WTC11 (cell line): ENCODE results near the gene COG6. TPM values are rescaled to one million over a fixed set of nuclear protein-coding genes. Genes with fewer than 3 reads are reported as not detected.

Experiments
- ATAC-seq: fragments of 200-7000 bp; cut with Tn5 transposase; 2 replicates; pipeline ENCODE4 v1.10.0; 2021; ENCODE audit warnings: mild to moderate bottlenecking, moderate library complexity
- CTCF ChIA-PET: fragments of 300-600 bp; sonication (Branson Sonifier 250); formaldehyde crosslinking; loops from one replicate; lab custom pipeline; 2021; ENCODE audit warnings: antibody characterized with exemption; lab: Charles Lee
- POLR2A ChIA-PET: fragments of 350-600 bp; sonication (Branson Sonifier 250); formaldehyde crosslinking; loops from one replicate; lab custom pipeline; 2021; ENCODE audit warnings: antibody characterized with exemption; lab: Charles Lee
- DNase-seq: peaks from one replicate; pipeline ENCODE4 v3.0.0; 2021; ENCODE audit warnings: low spot score
- H3K27ac Mint-ChIP-seq: 2 replicates; pipeline ENCODE4 v1.8.0; 2021; ENCODE audit warnings: mixed read lengths
- H3K27me3 Mint-ChIP-seq: 2 replicates; pipeline ENCODE4 v1.8.0; 2021; ENCODE audit warnings: low read depth, mild to moderate bottlenecking, moderate library complexity, mixed read lengths
- H3K36me3 Mint-ChIP-seq: 2 replicates; pipeline ENCODE4 v1.8.0; 2021; ENCODE audit warnings: mixed read lengths
- H3K4me1 Mint-ChIP-seq: 2 replicates; pipeline ENCODE4 v1.8.0; 2022; ENCODE audit warnings: mixed read lengths
- H3K4me3 Mint-ChIP-seq: 2 replicates; pipeline ENCODE4 v1.8.0; 2021; ENCODE audit warnings: mild to moderate bottlenecking, moderate library complexity, mixed read lengths
- H3K9me3 Mint-ChIP-seq: 2 replicates; pipeline ENCODE4 v1.8.0; 2021; ENCODE audit warnings: mixed read lengths
- EMX1 ChIP-seq: fragments of 250-450 bp; sonication (Bioruptor Pico); IDR thresholded peaks from 2 replicates; pipeline ENCODE4 v1.8.0; 2021; ENCODE audit warnings: mild to moderate bottlenecking
- FOXK1 ChIP-seq: sonication (generic); formaldehyde crosslinking; IDR thresholded peaks from 2 replicates; pipeline ENCODE4 v1.8.0; 2022; ENCODE audit warnings: mild to moderate bottlenecking, moderate library complexity, missing genetic modification reagents
- GRHL2 ChIP-seq: fragments of 250-450 bp; sonication (Bioruptor Pico); IDR thresholded peaks from 2 replicates; pipeline ENCODE4 v1.8.0; 2022; ENCODE audit warnings: mild to moderate bottlenecking, moderate library complexity; ENCODE audit not compliant: insufficient replicate concordance, severe bottlenecking
- GTF2I ChIP-seq: fragments of 250-450 bp; sonication (Bioruptor Pico); conservative IDR thresholded peaks from 2 replicates; pipeline ENCODE4 v1.4.0; 2021; ENCODE audit warnings: mild to moderate bottlenecking
- JAZF1 ChIP-seq: fragments of 250-450 bp; sonication (Bioruptor Pico); IDR thresholded peaks from 2 replicates; pipeline ENCODE4 v1.9.0; 2021; ENCODE audit warnings: moderate library complexity, mild to moderate bottlenecking, inconsistent platforms
- KAT7 ChIP-seq: sonication (generic); formaldehyde crosslinking; IDR thresholded peaks from 2 replicates; pipeline ENCODE4 v1.8.1; 2023; ENCODE audit warnings: missing genetic modification reagents, mild to moderate bottlenecking, borderline replicate concordance
- MXD4 ChIP-seq: fragments of 250-450 bp; sonication (Bioruptor Pico); IDR thresholded peaks from 2 replicates; pipeline ENCODE4 v1.8.0; 2021; ENCODE audit warnings: mild to moderate bottlenecking, moderate library complexity, borderline replicate concordance
- NFATC4 ChIP-seq: fragments of 250-450 bp; sonication (Bioruptor Pico); IDR thresholded peaks from 2 replicates; pipeline ENCODE4 v1.9.0; 2021; ENCODE audit warnings: mild to moderate bottlenecking
- NFYB ChIP-seq: sonication (generic); formaldehyde crosslinking; conservative IDR thresholded peaks from 2 replicates; pipeline ENCODE4 v1.8.0; 2022; ENCODE audit warnings: low read depth, missing genetic modification reagents
- RELA ChIP-seq: sonication (generic); formaldehyde crosslinking; IDR thresholded peaks from 2 replicates; pipeline ENCODE4 v1.8.1; 2022; ENCODE audit warnings: missing genetic modification reagents, mild to moderate bottlenecking, borderline replicate concordance
- TEAD4 ChIP-seq: sonication (generic); formaldehyde crosslinking; IDR thresholded peaks from 2 replicates; pipeline ENCODE4 v1.8.0; 2022; ENCODE audit warnings: mild to moderate bottlenecking, missing genetic modification reagents
- ZNF263 ChIP-seq: sonication (generic); formaldehyde crosslinking; IDR thresholded peaks from 2 replicates; pipeline ENCODE4 v1.8.1; 2022; ENCODE audit warnings: low read depth, mild to moderate bottlenecking, moderate library complexity, missing genetic modification reagents
- ZNF317 ChIP-seq: sonication (generic); formaldehyde crosslinking; IDR thresholded peaks from 2 replicates; pipeline ENCODE4 v1.8.1; 2023; ENCODE audit warnings: low read depth, mild to moderate bottlenecking, moderate library complexity, missing genetic modification reagents, borderline replicate concordance
- ZNF396 ChIP-seq: fragments of 250-450 bp; sonication (Bioruptor Pico); IDR thresholded peaks from 2 replicates; pipeline ENCODE4 v1.8.0; 2021; ENCODE audit warnings: mild to moderate bottlenecking, moderate library complexity, borderline replicate concordance
- ZNF671 ChIP-seq: fragments of 250-450 bp; sonication (Bioruptor Pico); IDR thresholded peaks from 2 replicates; pipeline ENCODE4 v1.8.0; 2021; ENCODE audit warnings: mild to moderate bottlenecking
- total RNA-seq: library from RNA; stranded (reverse); gene quantifications from 3 replicates; pipeline ENCODE4 v1.2.3, GENCODE V29; 2021
- TF ChIP-seq, protein P1 (sequence below): sonication (generic); formaldehyde crosslinking; IDR thresholded peaks from 2 replicates; pipeline ENCODE4 v1.8.0; 2022; ENCODE audit warnings: mild to moderate bottlenecking, missing genetic modification reagents
- TF ChIP-seq, protein P2 (sequence below): sonication (generic); formaldehyde crosslinking; conservative IDR thresholded peaks from 2 replicates; pipeline ENCODE4 v1.8.1; 2023; ENCODE audit warnings: mild to moderate bottlenecking, low read depth, missing genetic modification reagents, moderate library complexity
- TF ChIP-seq, protein P3 (sequence below): sonication (generic); formaldehyde crosslinking; IDR thresholded peaks from 2 replicates; pipeline ENCODE4 v1.8.0; 2023; ENCODE audit warnings: missing genetic modification reagents
- TF ChIP-seq, protein P4 (sequence below): sonication (generic); formaldehyde crosslinking; conservative IDR thresholded peaks from 2 replicates; pipeline ENCODE4 v1.8.1; 2022; ENCODE audit warnings: mild to moderate bottlenecking, missing genetic modification reagents
- TF ChIP-seq, protein P5 (sequence below): fragments of 250-450 bp; sonication (Bioruptor Pico); IDR thresholded peaks from 2 replicates; pipeline ENCODE4 v2.1.2; 2022; ENCODE audit warnings: mild to moderate bottlenecking, moderate library complexity
- TF ChIP-seq, protein P6 (sequence below): sonication (generic); formaldehyde crosslinking; IDR thresholded peaks from 2 replicates; pipeline ENCODE4 v1.8.0; 2022; ENCODE audit warnings: mild to moderate bottlenecking, missing genetic modification reagents
- TF ChIP-seq, protein P7 (sequence below): sonication (generic); formaldehyde crosslinking; IDR thresholded peaks from 2 replicates; pipeline ENCODE4 v1.8.0; 2022; ENCODE audit warnings: mild to moderate bottlenecking, missing genetic modification reagents
- TF ChIP-seq, protein P8 (sequence below): fragments of 250-450 bp; sonication (Bioruptor Pico); IDR thresholded peaks from 2 replicates; pipeline ENCODE4 v1.9.0; 2021; ENCODE audit warnings: mild to moderate bottlenecking, borderline replicate concordance

COG6 gene
- total RNA-seq, 1 experiment from 2014 or later: 23.0 TPM

DNA sequence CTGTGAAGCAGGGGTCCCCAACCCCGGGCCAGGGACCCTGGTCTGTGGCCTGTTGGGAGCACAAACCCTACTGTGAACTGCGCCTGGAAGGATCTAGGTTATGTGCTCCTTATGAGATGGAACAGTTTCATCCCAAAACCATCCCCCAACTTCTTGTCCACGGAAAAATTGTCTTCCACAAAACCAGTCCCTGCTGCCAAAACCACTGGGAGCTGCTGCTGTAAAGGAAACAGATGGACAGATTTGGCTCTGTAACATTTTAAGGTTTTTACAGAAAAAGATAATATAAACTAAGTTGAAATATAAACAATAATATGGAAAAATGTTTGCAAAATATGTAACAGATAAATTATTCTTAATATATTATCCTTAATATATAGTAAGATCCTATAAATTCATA, 73.7 kb downstream of the COG6 start:
- TF ChIP-seq EMX1 (CRISPR knock-in tag) (no peak), RELA (CRISPR knock-in tag) (no peak), TEAD4 (CRISPR knock-in tag) (no peak), MXD4 (no peak), JAZF1 (no peak), NFATC4 (CRISPR knock-in tag) (no peak), FOXK1 (no peak), KAT7 (CRISPR knock-in tag) (no peak), NFYB (CRISPR knock-in tag) (no peak), GTF2I (CRISPR knock-in tag) (no peak), ZNF263 (CRISPR knock-in tag) (no peak), ZNF317 (CRISPR knock-in tag) (no peak)
- TF ChIP-seq, protein P1, sequence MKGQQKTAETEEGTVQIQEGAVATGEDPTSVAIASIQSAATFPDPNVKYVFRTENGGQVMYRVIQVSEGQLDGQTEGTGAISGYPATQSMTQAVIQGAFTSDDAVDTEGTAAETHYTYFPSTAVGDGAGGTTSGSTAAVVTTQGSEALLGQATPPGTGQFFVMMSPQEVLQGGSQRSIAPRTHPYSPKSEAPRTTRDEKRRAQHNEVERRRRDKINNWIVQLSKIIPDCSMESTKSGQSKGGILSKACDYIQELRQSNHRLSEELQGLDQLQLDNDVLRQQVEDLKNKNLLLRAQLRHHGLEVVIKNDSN (CRISPR knock-in tag): no peak
- TF ChIP-seq, protein P2, sequence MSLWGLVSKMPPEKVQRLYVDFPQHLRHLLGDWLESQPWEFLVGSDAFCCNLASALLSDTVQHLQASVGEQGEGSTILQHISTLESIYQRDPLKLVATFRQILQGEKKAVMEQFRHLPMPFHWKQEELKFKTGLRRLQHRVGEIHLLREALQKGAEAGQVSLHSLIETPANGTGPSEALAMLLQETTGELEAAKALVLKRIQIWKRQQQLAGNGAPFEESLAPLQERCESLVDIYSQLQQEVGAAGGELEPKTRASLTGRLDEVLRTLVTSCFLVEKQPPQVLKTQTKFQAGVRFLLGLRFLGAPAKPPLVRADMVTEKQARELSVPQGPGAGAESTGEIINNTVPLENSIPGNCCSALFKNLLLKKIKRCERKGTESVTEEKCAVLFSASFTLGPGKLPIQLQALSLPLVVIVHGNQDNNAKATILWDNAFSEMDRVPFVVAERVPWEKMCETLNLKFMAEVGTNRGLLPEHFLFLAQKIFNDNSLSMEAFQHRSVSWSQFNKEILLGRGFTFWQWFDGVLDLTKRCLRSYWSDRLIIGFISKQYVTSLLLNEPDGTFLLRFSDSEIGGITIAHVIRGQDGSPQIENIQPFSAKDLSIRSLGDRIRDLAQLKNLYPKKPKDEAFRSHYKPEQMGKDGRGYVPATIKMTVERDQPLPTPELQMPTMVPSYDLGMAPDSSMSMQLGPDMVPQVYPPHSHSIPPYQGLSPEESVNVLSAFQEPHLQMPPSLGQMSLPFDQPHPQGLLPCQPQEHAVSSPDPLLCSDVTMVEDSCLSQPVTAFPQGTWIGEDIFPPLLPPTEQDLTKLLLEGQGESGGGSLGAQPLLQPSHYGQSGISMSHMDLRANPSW (CRISPR knock-in tag): no peak
- TF ChIP-seq, protein P3, sequence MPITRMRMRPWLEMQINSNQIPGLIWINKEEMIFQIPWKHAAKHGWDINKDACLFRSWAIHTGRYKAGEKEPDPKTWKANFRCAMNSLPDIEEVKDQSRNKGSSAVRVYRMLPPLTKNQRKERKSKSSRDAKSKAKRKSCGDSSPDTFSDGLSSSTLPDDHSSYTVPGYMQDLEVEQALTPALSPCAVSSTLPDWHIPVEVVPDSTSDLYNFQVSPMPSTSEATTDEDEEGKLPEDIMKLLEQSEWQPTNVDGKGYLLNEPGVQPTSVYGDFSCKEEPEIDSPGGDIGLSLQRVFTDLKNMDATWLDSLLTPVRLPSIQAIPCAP (CRISPR knock-in tag): no peak
- TF ChIP-seq, protein P4, sequence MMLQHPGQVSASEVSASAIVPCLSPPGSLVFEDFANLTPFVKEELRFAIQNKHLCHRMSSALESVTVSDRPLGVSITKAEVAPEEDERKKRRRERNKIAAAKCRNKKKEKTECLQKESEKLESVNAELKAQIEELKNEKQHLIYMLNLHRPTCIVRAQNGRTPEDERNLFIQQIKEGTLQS (CRISPR knock-in tag): no peak
- TF ChIP-seq, protein P5, sequence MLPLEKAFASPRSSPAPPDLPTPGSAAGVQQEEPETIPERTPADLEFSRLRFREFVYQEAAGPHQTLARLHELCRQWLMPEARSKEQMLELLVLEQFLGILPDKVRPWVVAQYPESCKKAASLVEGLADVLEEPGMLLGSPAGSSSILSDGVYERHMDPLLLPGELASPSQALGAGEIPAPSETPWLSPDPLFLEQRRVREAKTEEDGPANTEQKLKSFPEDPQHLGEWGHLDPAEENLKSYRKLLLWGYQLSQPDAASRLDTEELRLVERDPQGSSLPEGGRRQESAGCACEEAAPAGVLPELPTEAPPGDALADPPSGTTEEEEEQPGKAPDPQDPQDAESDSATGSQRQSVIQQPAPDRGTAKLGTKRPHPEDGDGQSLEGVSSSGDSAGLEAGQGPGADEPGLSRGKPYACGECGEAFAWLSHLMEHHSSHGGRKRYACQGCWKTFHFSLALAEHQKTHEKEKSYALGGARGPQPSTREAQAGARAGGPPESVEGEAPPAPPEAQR: no peak
- H3K4me3 Mint-ChIP-seq: no peak overlapping the region
- POLR2A ChIA-PET: interaction anchor here (0.6 kb wide), 1 partner anchor 29 kb away, joined by 4 read pairs; no protein-coding TSS in a partner anchor
- H3K27me3 Mint-ChIP-seq: no peaks in the 10 kb centered on the region
- H3K36me3 Mint-ChIP-seq: peaks cover 10% of the 10 kb centered on the region
- DNase-seq (no peak), ATAC-seq (no peak)
- CTCF ChIA-PET: no interaction called here
- H3K4me1 Mint-ChIP-seq: no peaks in the 10 kb centered on the region
- no peak overlapping the region for H3K27ac Mint-ChIP-seq
- no peaks in the 10 kb centered on the region for H3K9me3 Mint-ChIP-seq

DNA sequence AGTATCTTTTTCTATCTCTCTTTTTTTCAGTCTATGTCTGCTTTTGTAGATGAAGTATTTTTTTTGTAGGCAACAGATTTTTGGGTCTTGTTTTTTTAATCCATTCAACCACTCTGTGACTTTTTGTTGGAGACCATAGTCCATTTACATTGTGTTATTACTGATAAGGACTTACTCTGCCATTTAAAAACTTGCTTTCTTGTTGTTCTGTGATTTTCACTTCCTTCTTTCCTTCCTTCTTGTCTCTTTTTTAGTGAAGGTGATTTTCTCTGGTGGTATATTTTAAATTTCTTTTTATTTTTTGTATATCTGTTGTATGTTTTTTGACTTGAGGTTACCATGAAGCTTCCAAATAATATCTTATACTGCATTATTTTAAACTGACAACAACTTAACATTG, 79.5 kb downstream of the COG6 start:
- POLR2A ChIA-PET: no interaction called here
- Mint-ChIP-seq H3K36me3 (peaks cover 10% of the 10 kb centered on the region; the same call in 1 of the 2 replicates), H3K9me3 (no peaks in the 10 kb centered on the region), H3K4me3 (no peak overlapping the region), H3K27ac (no peak overlapping the region), H3K27me3 (no peaks in the 10 kb centered on the region), H3K4me1 (no peaks in the 10 kb centered on the region)
- DNase-seq: no peak
- CTCF ChIA-PET: no interaction called here
- no peak for ATAC-seq
- TF ChIP-seq, protein P6, sequence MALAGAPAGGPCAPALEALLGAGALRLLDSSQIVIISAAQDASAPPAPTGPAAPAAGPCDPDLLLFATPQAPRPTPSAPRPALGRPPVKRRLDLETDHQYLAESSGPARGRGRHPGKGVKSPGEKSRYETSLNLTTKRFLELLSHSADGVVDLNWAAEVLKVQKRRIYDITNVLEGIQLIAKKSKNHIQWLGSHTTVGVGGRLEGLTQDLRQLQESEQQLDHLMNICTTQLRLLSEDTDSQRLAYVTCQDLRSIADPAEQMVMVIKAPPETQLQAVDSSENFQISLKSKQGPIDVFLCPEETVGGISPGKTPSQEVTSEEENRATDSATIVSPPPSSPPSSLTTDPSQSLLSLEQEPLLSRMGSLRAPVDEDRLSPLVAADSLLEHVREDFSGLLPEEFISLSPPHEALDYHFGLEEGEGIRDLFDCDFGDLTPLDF: no peak
- no peak for TF ChIP-seq ZNF396 (CRISPR knock-in tag)
- TF ChIP-seq, protein P7, sequence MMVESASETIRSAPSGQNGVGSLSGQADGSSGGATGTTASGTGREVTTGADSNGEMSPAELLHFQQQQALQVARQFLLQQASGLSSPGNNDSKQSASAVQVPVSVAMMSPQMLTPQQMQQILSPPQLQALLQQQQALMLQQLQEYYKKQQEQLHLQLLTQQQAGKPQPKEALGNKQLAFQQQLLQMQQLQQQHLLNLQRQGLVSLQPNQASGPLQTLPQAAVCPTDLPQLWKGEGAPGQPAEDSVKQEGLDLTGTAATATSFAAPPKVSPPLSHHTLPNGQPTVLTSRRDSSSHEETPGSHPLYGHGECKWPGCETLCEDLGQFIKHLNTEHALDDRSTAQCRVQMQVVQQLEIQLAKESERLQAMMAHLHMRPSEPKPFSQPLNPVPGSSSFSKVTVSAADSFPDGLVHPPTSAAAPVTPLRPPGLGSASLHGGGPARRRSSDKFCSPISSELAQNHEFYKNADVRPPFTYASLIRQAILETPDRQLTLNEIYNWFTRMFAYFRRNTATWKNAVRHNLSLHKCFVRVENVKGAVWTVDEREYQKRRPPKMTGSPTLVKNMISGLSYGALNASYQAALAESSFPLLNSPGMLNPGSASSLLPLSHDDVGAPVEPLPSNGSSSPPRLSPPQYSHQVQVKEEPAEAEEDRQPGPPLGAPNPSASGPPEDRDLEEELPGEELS (CRISPR knock-in tag): no peak
- TF ChIP-seq, protein P8, sequence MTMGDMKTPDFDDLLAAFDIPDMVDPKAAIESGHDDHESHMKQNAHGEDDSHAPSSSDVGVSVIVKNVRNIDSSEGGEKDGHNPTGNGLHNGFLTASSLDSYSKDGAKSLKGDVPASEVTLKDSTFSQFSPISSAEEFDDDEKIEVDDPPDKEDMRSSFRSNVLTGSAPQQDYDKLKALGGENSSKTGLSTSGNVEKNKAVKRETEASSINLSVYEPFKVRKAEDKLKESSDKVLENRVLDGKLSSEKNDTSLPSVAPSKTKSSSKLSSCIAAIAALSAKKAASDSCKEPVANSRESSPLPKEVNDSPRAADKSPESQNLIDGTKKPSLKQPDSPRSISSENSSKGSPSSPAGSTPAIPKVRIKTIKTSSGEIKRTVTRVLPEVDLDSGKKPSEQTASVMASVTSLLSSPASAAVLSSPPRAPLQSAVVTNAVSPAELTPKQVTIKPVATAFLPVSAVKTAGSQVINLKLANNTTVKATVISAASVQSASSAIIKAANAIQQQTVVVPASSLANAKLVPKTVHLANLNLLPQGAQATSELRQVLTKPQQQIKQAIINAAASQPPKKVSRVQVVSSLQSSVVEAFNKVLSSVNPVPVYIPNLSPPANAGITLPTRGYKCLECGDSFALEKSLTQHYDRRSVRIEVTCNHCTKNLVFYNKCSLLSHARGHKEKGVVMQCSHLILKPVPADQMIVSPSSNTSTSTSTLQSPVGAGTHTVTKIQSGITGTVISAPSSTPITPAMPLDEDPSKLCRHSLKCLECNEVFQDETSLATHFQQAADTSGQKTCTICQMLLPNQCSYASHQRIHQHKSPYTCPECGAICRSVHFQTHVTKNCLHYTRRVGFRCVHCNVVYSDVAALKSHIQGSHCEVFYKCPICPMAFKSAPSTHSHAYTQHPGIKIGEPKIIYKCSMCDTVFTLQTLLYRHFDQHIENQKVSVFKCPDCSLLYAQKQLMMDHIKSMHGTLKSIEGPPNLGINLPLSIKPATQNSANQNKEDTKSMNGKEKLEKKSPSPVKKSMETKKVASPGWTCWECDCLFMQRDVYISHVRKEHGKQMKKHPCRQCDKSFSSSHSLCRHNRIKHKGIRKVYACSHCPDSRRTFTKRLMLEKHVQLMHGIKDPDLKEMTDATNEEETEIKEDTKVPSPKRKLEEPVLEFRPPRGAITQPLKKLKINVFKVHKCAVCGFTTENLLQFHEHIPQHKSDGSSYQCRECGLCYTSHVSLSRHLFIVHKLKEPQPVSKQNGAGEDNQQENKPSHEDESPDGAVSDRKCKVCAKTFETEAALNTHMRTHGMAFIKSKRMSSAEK (CRISPR knock-in tag): no peak
- no peak for TF ChIP-seq GRHL2 (CRISPR knock-in tag)
- TF ChIP-seq ZNF671 (CRISPR knock-in tag): no peak
- no peak for TF ChIP-seq ZNF263 (CRISPR knock-in tag)
